Progenitor cell of endocrine pancreas (in vitro differentiated cells): ENCODE data around the gene HIRA. TPM values are rescaled to one million over a fixed set of nuclear protein-coding genes. Genes with fewer than 3 reads are reported as not detected.
"Not testable (repeated sequence)": the region's sequence is repeated elsewhere in the genome, so short reads cannot be mapped to it uniquely, and the experiment has no call there.

Experiments
- DNase-seq: peaks from one replicate; pipeline ENCODE4 v3.0.0; 2021; ENCODE audit warnings: low spot score; ENCODE audit not compliant: unreplicated experiment
- H3K27ac Mint-ChIP-seq: 2 replicates; pipeline ENCODE4 v1.8.0; 2021; ENCODE audit warnings: mild to moderate bottlenecking, moderate library complexity, mixed read lengths
- H3K27me3 Mint-ChIP-seq: 2 replicates; pipeline ENCODE4 v1.8.0; 2021; ENCODE audit warnings: mixed read lengths
- H3K36me3 Mint-ChIP-seq: 2 replicates; pipeline ENCODE4 v1.8.0; 2022; ENCODE audit warnings: mixed read lengths; ENCODE audit not compliant: insufficient read depth
- H3K4me1 Mint-ChIP-seq: 2 replicates; pipeline ENCODE4 v1.8.0; 2021; ENCODE audit warnings: low read depth, mixed read lengths
- H3K4me3 Mint-ChIP-seq: 2 replicates; pipeline ENCODE4 v1.8.0; 2021; ENCODE audit warnings: low read depth, mild to moderate bottlenecking, moderate library complexity, mixed read lengths
- H3K9me3 Mint-ChIP-seq: 2 replicates; pipeline ENCODE4 v1.8.0; 2021; ENCODE audit warnings: low read depth, mixed read lengths
- total RNA-seq: library from RNA; stranded (reverse); gene quantifications from 2 replicates; pipeline ENCODE4 v1.2.1, GENCODE V29; 2021
- TF ChIP-seq, protein P1 (sequence below): fragments of 200-600 bp; sonication (generic); IDR thresholded peaks from one replicate; pipeline ENCODE4 v1.5.0; 2021; ENCODE audit warnings: antibody characterized with exemption, mild to moderate bottlenecking; ENCODE audit not compliant: unreplicated experiment

HIRA gene
- total RNA-seq, 1 donor from 2014 or later: 45.3 TPM

DNA sequence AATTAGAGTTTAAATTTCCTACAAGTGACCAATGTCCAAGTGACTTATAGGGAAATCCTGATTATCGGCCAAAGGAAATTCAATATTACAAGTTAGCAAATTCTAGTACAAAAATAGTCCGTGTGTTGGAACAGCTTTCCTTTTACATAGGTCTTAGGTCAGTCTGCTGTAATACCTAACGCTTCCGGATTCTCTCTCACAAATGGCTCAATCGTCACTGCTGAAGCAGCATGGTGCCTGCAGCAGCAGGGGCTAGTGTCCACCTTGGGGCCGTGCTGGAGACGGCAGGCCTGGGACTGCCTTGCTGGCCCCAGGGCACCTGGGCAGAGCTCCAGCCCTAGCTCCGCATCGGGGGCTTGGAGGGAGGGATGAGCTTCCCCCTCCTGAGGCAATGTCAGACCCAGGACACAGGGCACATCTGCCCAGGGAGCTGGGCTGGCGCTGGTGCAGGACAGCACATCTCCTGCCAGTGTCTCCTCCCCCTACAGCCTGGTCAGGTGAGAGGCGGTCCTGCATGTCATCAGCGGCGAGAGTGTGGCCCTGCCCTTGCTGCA is 100.6 kb downstream of the HIRA start:
- Mint-ChIP-seq H3K27me3 (no peaks in the 10 kb centered on the region), H3K4me3 (no peak overlapping the region), H3K36me3 (peaks cover 56% of the 10 kb centered on the region), H3K9me3 (peaks cover 20% of the 10 kb centered on the region), H3K27ac (peak overlapping the region; percentile 56), H3K4me1 (peaks cover 1% of the 10 kb centered on the region)
- DNase-seq: no peak
- TF ChIP-seq, protein P1, sequence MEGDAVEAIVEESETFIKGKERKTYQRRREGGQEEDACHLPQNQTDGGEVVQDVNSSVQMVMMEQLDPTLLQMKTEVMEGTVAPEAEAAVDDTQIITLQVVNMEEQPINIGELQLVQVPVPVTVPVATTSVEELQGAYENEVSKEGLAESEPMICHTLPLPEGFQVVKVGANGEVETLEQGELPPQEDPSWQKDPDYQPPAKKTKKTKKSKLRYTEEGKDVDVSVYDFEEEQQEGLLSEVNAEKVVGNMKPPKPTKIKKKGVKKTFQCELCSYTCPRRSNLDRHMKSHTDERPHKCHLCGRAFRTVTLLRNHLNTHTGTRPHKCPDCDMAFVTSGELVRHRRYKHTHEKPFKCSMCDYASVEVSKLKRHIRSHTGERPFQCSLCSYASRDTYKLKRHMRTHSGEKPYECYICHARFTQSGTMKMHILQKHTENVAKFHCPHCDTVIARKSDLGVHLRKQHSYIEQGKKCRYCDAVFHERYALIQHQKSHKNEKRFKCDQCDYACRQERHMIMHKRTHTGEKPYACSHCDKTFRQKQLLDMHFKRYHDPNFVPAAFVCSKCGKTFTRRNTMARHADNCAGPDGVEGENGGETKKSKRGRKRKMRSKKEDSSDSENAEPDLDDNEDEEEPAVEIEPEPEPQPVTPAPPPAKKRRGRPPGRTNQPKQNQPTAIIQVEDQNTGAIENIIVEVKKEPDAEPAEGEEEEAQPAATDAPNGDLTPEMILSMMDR: no peak

DNA sequence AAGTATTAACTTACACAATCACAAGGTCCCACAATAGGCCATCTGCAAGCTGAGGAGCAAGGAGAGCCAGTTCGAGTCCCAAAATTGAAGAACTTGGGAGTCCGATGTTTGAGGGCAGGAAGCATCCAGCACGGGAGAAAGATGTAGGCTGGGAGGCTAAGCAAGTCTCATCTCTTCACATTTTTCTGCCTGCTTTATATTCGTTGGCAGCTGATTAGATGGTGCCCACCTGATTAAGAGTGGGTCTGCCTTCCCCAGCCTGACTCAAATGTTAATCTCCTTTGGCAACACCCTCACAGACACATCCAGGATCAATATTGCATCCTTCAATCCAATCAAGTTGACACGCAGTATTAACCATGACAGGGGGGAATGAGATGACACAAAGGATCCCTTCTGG is 101.3 kb downstream of the HIRA start:
- not testable (repeated sequence) for H3K4me1 Mint-ChIP-seq

DNA sequence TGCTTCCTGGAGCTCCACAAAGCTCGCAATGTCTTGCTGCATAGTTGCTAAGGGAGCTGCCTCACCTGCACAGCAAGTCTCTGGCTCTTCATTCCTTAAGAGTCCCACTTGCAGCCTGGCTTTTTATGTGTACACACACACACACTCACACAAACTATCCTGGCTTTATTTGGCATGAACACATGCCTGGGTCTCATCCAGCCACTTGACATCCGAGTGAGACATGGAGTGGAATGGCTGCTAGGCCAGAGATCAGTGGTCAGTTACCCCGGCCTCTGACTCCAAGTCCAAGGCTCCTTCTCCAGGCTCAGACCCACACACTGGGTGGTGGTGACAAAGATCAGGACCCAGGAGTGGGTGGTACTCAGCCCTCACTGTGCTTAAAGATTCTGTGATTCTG is 102.1 kb downstream of the HIRA start:
- no peak overlapping the region for H3K27ac Mint-ChIP-seq
- H3K9me3 Mint-ChIP-seq: peaks cover 20% of the 10 kb centered on the region
- peaks cover 46% of the 10 kb centered on the region for H3K36me3 Mint-ChIP-seq
- no peak overlapping the region for H3K4me3 Mint-ChIP-seq
- no peaks in the 10 kb centered on the region for H3K27me3 Mint-ChIP-seq
- no peaks in the 10 kb centered on the region for H3K4me1 Mint-ChIP-seq
- TF ChIP-seq, protein P1: no peak
- no peak for DNase-seq

More for the DNA sequence above, 101.3 kb downstream of the HIRA start:
- Mint-ChIP-seq H3K36me3 (peaks cover 50% of the 10 kb centered on the region), H3K9me3 (peaks cover 20% of the 10 kb centered on the region)
- DNase-seq, H3K4me3 Mint-ChIP-seq, H3K27me3 Mint-ChIP-seq, H3K27ac Mint-ChIP-seq: not testable (repeated sequence)

DNA sequence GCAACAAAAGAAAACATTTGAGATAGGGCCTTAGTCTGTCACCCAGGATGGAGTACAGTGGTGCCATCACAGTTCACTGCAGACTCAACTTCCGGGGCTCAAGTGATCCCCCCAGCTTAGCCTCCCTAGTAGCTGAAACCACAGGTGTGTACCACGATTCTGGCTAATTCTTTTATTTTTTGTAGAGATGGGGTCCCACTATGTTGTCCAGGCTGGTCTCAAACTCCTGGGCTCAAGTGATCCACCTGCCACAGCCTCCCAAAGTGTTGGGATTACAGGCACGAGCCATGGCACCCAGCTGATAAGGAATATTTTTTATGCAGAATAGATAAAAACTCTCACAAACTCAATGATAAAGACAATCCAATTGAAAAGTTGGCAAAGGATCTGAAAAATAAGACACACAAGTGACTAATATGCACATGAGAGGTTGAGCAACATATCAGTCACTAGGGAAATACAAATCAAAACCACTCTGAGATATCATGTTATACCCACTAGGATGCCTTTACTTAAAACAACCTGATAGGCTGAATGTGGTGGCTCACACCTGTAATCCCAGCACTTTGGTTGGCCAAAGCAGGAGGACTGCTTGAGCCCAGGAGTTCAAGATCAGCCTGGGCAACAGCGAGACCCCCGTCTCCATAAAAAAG is 106.1 kb downstream of the HIRA start:
- DNase-seq: no peak
- no peaks in the 10 kb centered on the region for H3K4me1 Mint-ChIP-seq
- peaks cover 37% of the 10 kb centered on the region for H3K36me3 Mint-ChIP-seq
- no peaks in the 10 kb centered on the region for H3K27me3 Mint-ChIP-seq
- peaks cover 24% of the 10 kb centered on the region for H3K9me3 Mint-ChIP-seq
- TF ChIP-seq, protein P1: no peak
- H3K4me3 Mint-ChIP-seq: no peak overlapping the region
- H3K27ac Mint-ChIP-seq: no peak overlapping the region

DNA sequence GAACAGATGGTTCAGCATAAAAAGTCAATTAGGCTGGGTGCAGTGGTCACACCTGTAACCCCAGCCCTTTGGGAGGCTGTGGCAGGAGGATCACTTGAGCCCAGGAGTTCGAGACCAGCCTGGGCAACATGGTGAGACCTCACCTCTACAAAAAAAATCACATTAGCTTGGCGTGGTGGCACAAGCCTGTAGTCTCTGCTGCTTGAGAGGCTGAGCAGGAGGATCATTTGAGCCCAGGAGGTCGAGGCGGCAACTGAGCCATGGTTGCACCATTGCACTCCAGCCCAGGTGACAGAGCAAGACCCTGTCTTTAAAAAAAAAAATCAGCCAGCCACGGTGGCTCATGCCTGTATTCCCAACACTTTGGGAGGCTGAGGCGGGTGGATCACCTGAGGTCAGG is 108.1 kb downstream of the HIRA start:
- H3K36me3 Mint-ChIP-seq: peaks cover 22% of the 10 kb centered on the region
- H3K9me3 Mint-ChIP-seq: peaks cover 29% of the 10 kb centered on the region
- H3K4me1 Mint-ChIP-seq, H3K27ac Mint-ChIP-seq, DNase-seq, H3K27me3 Mint-ChIP-seq, H3K4me3 Mint-ChIP-seq: not testable (repeated sequence)

DNA sequence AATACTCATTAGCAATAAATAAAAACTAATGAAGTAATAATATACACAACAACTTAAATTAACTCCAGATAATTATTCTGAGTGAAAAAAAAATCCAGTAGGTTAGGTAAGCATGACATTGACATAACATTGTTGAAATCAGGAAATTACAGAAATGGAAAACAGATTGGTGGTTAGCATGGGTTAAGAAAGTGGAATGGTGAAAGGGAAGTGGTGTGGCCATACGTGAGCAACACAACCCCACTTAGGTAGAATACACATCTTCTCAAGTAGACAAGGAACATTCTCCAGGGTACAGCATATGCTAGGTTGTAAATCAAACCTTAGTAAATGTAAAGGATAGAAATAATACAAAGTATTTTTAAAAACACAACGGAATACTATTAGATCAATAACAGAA is 109.8 kb downstream of the HIRA start:
- H3K27ac Mint-ChIP-seq: no peak overlapping the region
- peaks cover 31% of the 10 kb centered on the region for H3K9me3 Mint-ChIP-seq
- no peaks in the 10 kb centered on the region for H3K27me3 Mint-ChIP-seq
- H3K4me1 Mint-ChIP-seq: no peaks in the 10 kb centered on the region
- H3K4me3 Mint-ChIP-seq: no peak overlapping the region
- TF ChIP-seq, protein P1: no peak
- no peak for DNase-seq
- H3K36me3 Mint-ChIP-seq: peaks cover 13% of the 10 kb centered on the region

DNA sequence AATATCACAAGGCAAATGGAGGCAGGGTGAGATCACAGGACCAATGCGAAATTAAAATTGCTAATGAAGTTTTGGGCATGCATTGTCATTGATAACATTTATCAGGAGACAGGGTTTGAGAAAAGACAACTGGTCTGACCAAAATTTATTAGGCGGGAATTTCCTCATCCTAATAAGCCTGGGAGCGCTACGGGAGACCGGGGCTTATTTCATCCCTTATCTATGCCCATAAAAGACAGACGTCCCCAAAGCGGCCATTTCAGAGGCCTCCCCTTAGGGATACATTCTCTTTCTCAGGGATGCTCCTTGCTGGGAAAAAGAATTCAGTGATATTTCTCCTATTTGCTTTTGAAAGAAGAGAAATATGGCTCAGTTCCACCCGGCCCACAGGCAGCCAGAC is 111.4 kb downstream of the HIRA start:
- Mint-ChIP-seq H3K9me3 (peaks cover 32% of the 10 kb centered on the region), H3K36me3 (peaks cover 11% of the 10 kb centered on the region)
- not testable (repeated sequence) for DNase-seq, H3K27me3 Mint-ChIP-seq, H3K27ac Mint-ChIP-seq, H3K4me3 Mint-ChIP-seq, H3K4me1 Mint-ChIP-seq
